Thyroid gland (tissue), 4 donors: ENCODE measurements around the gene CLEC20A. TPM values are rescaled to one million over a fixed set of nuclear protein-coding genes. Genes with fewer than 3 reads are reported as not detected.

Experiments
- DNase-seq, 2 donors: peaks; one replicate each; pipeline ENCODE4 v3.0.0-alpha.2; 2019
- H3K27ac ChIP-seq, 3 donors: fragments of 200-600 bp; sonication (generic); 1 replicate in 2 of 3; 2 replicates in 1 of 3; pipeline ENCODE4 v1.5.1; 2016 to 2019; ENCODE audit warnings: mild to moderate bottlenecking in 1 of 3, moderate library complexity in 1 of 3
- H3K27me3 ChIP-seq: fragments of 200-600 bp; sonication (generic); one replicate; pipeline ENCODE4 v1.5.1; 2019
- H3K36me3 ChIP-seq, 2 donors: fragments of 200-600 bp; sonication (generic); one replicate each; pipeline ENCODE4 v1.5.1; 2016 to 2019
- H3K4me1 ChIP-seq, 2 donors: fragments of 200-600 bp; sonication (generic); one replicate each; pipeline ENCODE4 v1.5.1; 2017 to 2019
- H3K4me3 ChIP-seq, 3 donors: fragments of 200-600 bp; sonication (generic); replicated peaks in 1 of 3; 1 replicate in 2 of 3; 2 replicates in 1 of 3; pipeline ENCODE4 v1.5.1; 2016; ENCODE audit warnings: mild to moderate bottlenecking in 1 of 3
- H3K9me3 ChIP-seq: fragments of 200-600 bp; sonication (generic); one replicate; pipeline ENCODE4 v1.5.1; 2017
- CTCF ChIP-seq, 6 experiments: fragments of 200-600 bp in 3 of 6; fragments of 450-650 bp in 3 of 6; sonication (generic) in 3 of 6; IDR thresholded peaks; one replicate each; pipeline ENCODE4 v1.5.1; 2016 to 2019; ENCODE audit warnings: antibody characterized with exemption in 6 of 6, mild to moderate bottlenecking in 2 of 6, inconsistent platforms in 1 of 6, moderate library complexity in 1 of 6
- POLR2A ChIP-seq, 2 donors: fragments of 450-650 bp; IDR thresholded peaks; one replicate each; pipeline ENCODE4 v1.6.1; 2017; ENCODE audit warnings: antibody characterized with exemption in 2 of 2, mild to moderate bottlenecking in 2 of 2, moderate library complexity in 1 of 2
- WGBS, 2 donors: methylation state at CpG; one replicate each; pipeline ENCODE4 v1.1.5; 2017; 5-methylcytosine and 5-hydroxymethylcytosine counted together
- intact Hi-C: fragments of 100-400 bp; cut with DNase I; formaldehyde crosslinking; loops from one replicate; pipeline ENCODE4 v1.15.1; 2023
- total RNA-seq, 4 donors: library from RNA; depleted of rRNA; stranded (reverse); fragments of >200 nt; gene quantifications; one replicate each; pipeline ENCODE4 v1.2.3, GENCODE V29; 2016

The CLEC20A gene
- total RNA-seq, 4 donors from 2014 or later: not detected

- WGBS, 2 donors: 13 to 23% methylated on average over 5 of the region's 5 CpGs
- TF ChIP-seq POLR2A (IDR thresholded peaks at IDR 0.05) (no peak), CTCF (IDR thresholded peaks at IDR 0.05) (peak; percentile 58 to 89 (median 74))
- intact Hi-C loops: loop anchor here (5.0 kb wide), 1 partner anchor 190 kb away; no protein-coding TSS in a partner anchor
- no peak overlapping the region for H3K27ac ChIP-seq
- no peak overlapping the region for H3K4me3 ChIP-seq
- no peaks in the 10 kb centered on the region for H3K27me3 ChIP-seq
- no peaks in the 10 kb centered on the region for H3K9me3 ChIP-seq
- DNase-seq: peak; percentile 68 to 81
- H3K36me3 ChIP-seq: no peaks in the 10 kb centered on the region
- H3K4me1 ChIP-seq: no peaks in the 10 kb centered on the region
These were observed 5.1 kb upstream of the CLEC20A start for GRCh38 chr1:178501705-178502329.

- intact Hi-C loops: loop anchor here (5.0 kb wide), 1 partner anchor 189 kb away; no protein-coding TSS in a partner anchor
These were observed 4.3 kb upstream of the CLEC20A start for GRCh38 chr1:178500936-178501554.

GRCh38 chr1:178500091-178500770, 3.5 kb upstream of the CLEC20A start:
- TF ChIP-seq POLR2A (IDR thresholded peaks at IDR 0.05): no peak
- peak in 1 of 6 experiments; percentile 6 for TF ChIP-seq CTCF (IDR thresholded peaks at IDR 0.05)
- no peaks in the 10 kb centered on the region for H3K4me1 ChIP-seq
- H3K4me3 ChIP-seq: no peak overlapping the region
- no peaks in the 10 kb centered on the region for H3K9me3 ChIP-seq
- 83 to 84% methylated on average over 11 of the region's 11 CpGs for WGBS, 2 donors
- intact Hi-C loops: loop anchor here (5.0 kb wide), 1 partner anchor 188 kb away; no protein-coding TSS in a partner anchor
- no peak for DNase-seq
- H3K36me3 ChIP-seq: no peaks in the 10 kb centered on the region
- H3K27me3 ChIP-seq: no peaks in the 10 kb centered on the region
- H3K27ac ChIP-seq: no peak overlapping the region

More at GRCh38 chr1:178500936-178501554, 4.3 kb upstream of the CLEC20A start:
- H3K4me1 ChIP-seq: no peaks in the 10 kb centered on the region
- no peak for DNase-seq
- H3K27me3 ChIP-seq: no peaks in the 10 kb centered on the region
- TF ChIP-seq POLR2A (IDR thresholded peaks at IDR 0.05): no peak
- no peak for TF ChIP-seq CTCF (IDR thresholded peaks at IDR 0.05)
- 79 to 83% methylated on average over 10 of the region's 10 CpGs for WGBS, 2 donors
- no peaks in the 10 kb centered on the region for H3K36me3 ChIP-seq
- H3K4me3 ChIP-seq: no peak overlapping the region
- H3K9me3 ChIP-seq: no peaks in the 10 kb centered on the region
- H3K27ac ChIP-seq: no peak overlapping the region

- H3K27ac ChIP-seq: no peak overlapping the region
- H3K36me3 ChIP-seq: no peaks in the 10 kb centered on the region
- DNase-seq: no peak
- no peak overlapping the region for H3K4me3 ChIP-seq
- no peaks in the 10 kb centered on the region for H3K4me1 ChIP-seq
- no peak for TF ChIP-seq POLR2A (IDR thresholded peaks at IDR 0.05)
- no peak for TF ChIP-seq CTCF (IDR thresholded peaks at IDR 0.05)
- intact Hi-C loops: no loop called here
- no peaks in the 10 kb centered on the region for H3K9me3 ChIP-seq
- no peaks in the 10 kb centered on the region for H3K27me3 ChIP-seq
- 86 to 91% methylated on average over 16 of the region's 16 CpGs for WGBS, 2 donors
These were observed 2.3 kb upstream of the CLEC20A start for GRCh38 chr1:178498896-178499675.
